K562 (cell line): Measurements from ENCODE around the gene SH2D4B. TPM values are rescaled to one million over a fixed set of nuclear protein-coding genes. Genes with fewer than 3 reads are reported as not detected.

ENCODE experiments used
- GABPB1 ChIP-seq: sonication (generic); formaldehyde crosslinking; IDR thresholded peaks from 2 replicates; pipeline ENCODE4 v1.8.0; 2022; ENCODE audit warnings: mild to moderate bottlenecking, missing genetic modification reagents
- GATAD2A ChIP-seq: fragments of 450-650 bp; IDR thresholded peaks from 2 replicates; pipeline ENCODE4 v1.6.1; 2017
- HINFP ChIP-seq: fragments of 450-650 bp; conservative IDR thresholded peaks from 2 replicates; pipeline ENCODE4 v1.6.1; 2016; ENCODE audit warnings: missing genetic modification characterization, low read depth, mild to moderate bottlenecking, control low read depth, missing compliant biosample characterization
- ILF3 ChIP-seq: fragments of 450-650 bp; IDR thresholded peaks from 2 replicates; pipeline ENCODE4 v1.6.1; 2018; ENCODE audit warnings: antibody characterized with exemption, mild to moderate bottlenecking, moderate library complexity, borderline replicate concordance
- MECOM ChIP-seq: fragments of 250-450 bp; sonication (Bioruptor Pico); IDR thresholded peaks from 2 replicates; pipeline ENCODE4 v1.8.0; 2022; ENCODE audit warnings: inconsistent platforms
- NFIC ChIP-seq: fragments of 450-650 bp; IDR thresholded peaks from 2 replicates; pipeline ENCODE4 v1.6.1; 2017; ENCODE audit warnings: mild to moderate bottlenecking, inconsistent platforms
- RBM14 ChIP-seq: fragments of 200-400 bp; formaldehyde crosslinking; IDR thresholded peaks from 2 replicates; pipeline ENCODE4 v1.6.1; 2018; ENCODE audit warnings: low read depth, mild to moderate bottlenecking, low read length, moderate library complexity, borderline replicate concordance; ENCODE audit not compliant: insufficient read depth
- TEAD4 ChIP-seq, 2 experiments: sonication (generic) in 1 of 2; formaldehyde crosslinking in 1 of 2; IDR thresholded peaks; 2 replicates each; pipeline versions ENCODE4 v1.6.1 to v1.8.0; 2012 to 2022; ENCODE audit warnings: borderline replicate concordance in 1 of 2, inconsistent platforms in 1 of 2, low read length in 1 of 2, mild to moderate bottlenecking in 1 of 2, missing genetic modification reagents in 1 of 2
- ZNF778 ChIP-seq: fragments of 450-650 bp; formaldehyde crosslinking; IDR thresholded peaks from 2 replicates; pipeline ENCODE4 v1.4.0; 2020; ENCODE audit warnings: mild to moderate bottlenecking, moderate library complexity
- polyA plus RNA-seq, 8 experiments: library from polyadenylated mRNA; depleted of rRNA in 4 of 8; stranded (reverse) in 5 of 8; unstranded in 3 of 8; fragments of >200 nt; fragmentation: Nextera tagmentation in 2 of 8; fragmentation: Illumina TruSeq in 1 of 8; extraction: Ambion mirVana in 2 of 8; extraction: Trizol in 1 of 8; gene quantifications; 2 replicates each; pipeline versions ENCODE4 v1.2.1 to v1.2.3, GENCODE V29; 2011 to 2014; ENCODE audit warnings: inconsistent platforms in 1 of 8, missing spikeins in 1 of 8
- total RNA-seq, 7 experiments: library from RNA; depleted of rRNA in 6 of 7; stranded (reverse); fragments of >200 nt in 6 of 7; fragmentation: Illumina TruSeq in 2 of 7; extraction: Trizol in 2 of 7; gene quantifications; 2 replicates each; pipeline versions ENCODE4 v1.2.1 to v1.2.3, GENCODE V29; 2011 to 2021; ENCODE audit warnings: low replicate concordance in 1 of 7
- TF ChIP-seq, protein P1 (sequence below): fragments of 250-450 bp; sonication (Bioruptor Pico); IDR thresholded peaks from 2 replicates; pipeline ENCODE4 v1.5.0; 2020; ENCODE audit warnings: mild to moderate bottlenecking, borderline replicate concordance
- TF ChIP-seq, protein P2 (sequence below): IDR thresholded peaks from 2 replicates; pipeline ENCODE4 v1.6.1; 2011; ENCODE audit warnings: borderline replicate concordance, low read depth, mild to moderate bottlenecking, moderate library complexity, low read length; ENCODE audit not compliant: insufficient read depth, poor library complexity, severe bottlenecking

Gene SH2D4B
- total and polyA plus RNA-seq, 9 of the 15 experiments (the other 6 are each of a cell fraction or from before 2014, with no cell fraction given): 0.03 to 0.14 (median 0.04) TPM; not detected in 4

- no peak for TF ChIP-seq TEAD4 (IDR thresholded peaks at IDR 0.05; ENCODE audit: low read length)
- TF ChIP-seq TEAD4 (CRISPR knock-in tag; IDR thresholded peaks at IDR 0.05; ENCODE audit: borderline replicate concordance): no peak
- TF ChIP-seq ILF3: no peak
- no peak for TF ChIP-seq GATAD2A
- TF ChIP-seq, protein P1, sequence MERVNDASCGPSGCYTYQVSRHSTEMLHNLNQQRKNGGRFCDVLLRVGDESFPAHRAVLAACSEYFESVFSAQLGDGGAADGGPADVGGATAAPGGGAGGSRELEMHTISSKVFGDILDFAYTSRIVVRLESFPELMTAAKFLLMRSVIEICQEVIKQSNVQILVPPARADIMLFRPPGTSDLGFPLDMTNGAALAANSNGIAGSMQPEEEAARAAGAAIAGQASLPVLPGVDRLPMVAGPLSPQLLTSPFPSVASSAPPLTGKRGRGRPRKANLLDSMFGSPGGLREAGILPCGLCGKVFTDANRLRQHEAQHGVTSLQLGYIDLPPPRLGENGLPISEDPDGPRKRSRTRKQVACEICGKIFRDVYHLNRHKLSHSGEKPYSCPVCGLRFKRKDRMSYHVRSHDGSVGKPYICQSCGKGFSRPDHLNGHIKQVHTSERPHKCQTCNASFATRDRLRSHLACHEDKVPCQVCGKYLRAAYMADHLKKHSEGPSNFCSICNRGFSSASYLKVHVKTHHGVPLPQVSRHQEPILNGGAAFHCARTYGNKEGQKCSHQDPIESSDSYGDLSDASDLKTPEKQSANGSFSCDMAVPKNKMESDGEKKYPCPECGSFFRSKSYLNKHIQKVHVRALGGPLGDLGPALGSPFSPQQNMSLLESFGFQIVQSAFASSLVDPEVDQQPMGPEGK: no peak
- TF ChIP-seq RBM14: no peak
- TF ChIP-seq NFIC: no peak
- TF ChIP-seq GABPB1 (CRISPR knock-in tag): no peak
- TF ChIP-seq ZNF778 (CRISPR knock-in tag): no peak
- TF ChIP-seq, protein P2, sequence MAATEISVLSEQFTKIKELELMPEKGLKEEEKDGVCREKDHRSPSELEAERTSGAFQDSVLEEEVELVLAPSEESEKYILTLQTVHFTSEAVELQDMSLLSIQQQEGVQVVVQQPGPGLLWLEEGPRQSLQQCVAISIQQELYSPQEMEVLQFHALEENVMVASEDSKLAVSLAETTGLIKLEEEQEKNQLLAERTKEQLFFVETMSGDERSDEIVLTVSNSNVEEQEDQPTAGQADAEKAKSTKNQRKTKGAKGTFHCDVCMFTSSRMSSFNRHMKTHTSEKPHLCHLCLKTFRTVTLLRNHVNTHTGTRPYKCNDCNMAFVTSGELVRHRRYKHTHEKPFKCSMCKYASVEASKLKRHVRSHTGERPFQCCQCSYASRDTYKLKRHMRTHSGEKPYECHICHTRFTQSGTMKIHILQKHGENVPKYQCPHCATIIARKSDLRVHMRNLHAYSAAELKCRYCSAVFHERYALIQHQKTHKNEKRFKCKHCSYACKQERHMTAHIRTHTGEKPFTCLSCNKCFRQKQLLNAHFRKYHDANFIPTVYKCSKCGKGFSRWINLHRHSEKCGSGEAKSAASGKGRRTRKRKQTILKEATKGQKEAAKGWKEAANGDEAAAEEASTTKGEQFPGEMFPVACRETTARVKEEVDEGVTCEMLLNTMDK: no peak
- no peak for TF ChIP-seq HINFP
- no peak for TF ChIP-seq MECOM (CRISPR knock-in tag)
Measured at GRCh38 chr10:80528185-80528700, 9.5 kb upstream of the SH2D4B start (continued).
